OCI-LY7 (cell line): ENCODE results near the gene FAT4. TPM values are rescaled to one million over a fixed set of nuclear protein-coding genes. Genes with fewer than 3 reads are reported as not detected.

Source experiments
- BruUV-seq: library from RNA; stranded (reverse); fragments of 400-500 nt; replicated peaks from 2 replicates; lab custom pipeline; 2021; lab: Mats Ljungman, UMichigan
- CTCF ChIA-PET: fragments of 300-600 bp; sonication (Branson Sonifier 250); formaldehyde crosslinking; loops from one replicate; lab custom pipeline; 2022; ENCODE audit warnings: antibody characterized with exemption; ENCODE audit not compliant: unreplicated experiment; lab: Charles Lee
- POLR2A ChIA-PET: fragments of 300-600 bp; sonication (Branson Sonifier 250); formaldehyde crosslinking; loops from one replicate; lab custom pipeline; 2022; ENCODE audit warnings: antibody characterized with exemption; lab: Charles Lee
- DNase-seq: peaks from one replicate; pipeline ENCODE4 v3.0.0-alpha.2; 2015; ENCODE audit warnings: low spot score
- H2AFZ ChIP-seq: fragments of 200-600 bp; sonication (generic), shearing (Covaris generic); 2 replicates; pipeline ENCODE4 v1.6.1; 2014; ENCODE audit warnings: mild to moderate bottlenecking, antibody characterized with exemption, low read length, moderate library complexity
- H3K27ac ChIP-seq: fragments of 200-600 bp; sonication (generic); 2 replicates; pipeline ENCODE4 v1.5.1; 2014; ENCODE audit warnings: mixed run types, low read depth, mild to moderate bottlenecking, moderate library complexity, low read length, inconsistent platforms; ENCODE audit not compliant: poor library complexity, severe bottlenecking
- H3K36me3 ChIP-seq: fragments of 200-600 bp; sonication (generic); 2 replicates; pipeline ENCODE4 v1.6.1; 2014; ENCODE audit warnings: mild to moderate bottlenecking, antibody characterized with exemption, low read length, moderate library complexity, mixed read lengths; ENCODE audit not compliant: insufficient read depth
- H3K4me1 ChIP-seq: fragments of 200-600 bp; sonication (generic); 2 replicates; pipeline ENCODE4 v1.5.1; 2014; ENCODE audit warnings: mild to moderate bottlenecking, low read length; ENCODE audit not compliant: insufficient read depth, poor library complexity, severe bottlenecking
- H3K4me2 ChIP-seq: fragments of 200-600 bp; sonication (generic); 2 replicates; pipeline ENCODE4 v1.6.1; 2014; ENCODE audit warnings: mild to moderate bottlenecking, low read length
- H3K4me3 ChIP-seq: fragments of 200-600 bp; sonication (generic); 2 replicates; pipeline ENCODE4 v1.5.1; 2014; ENCODE audit warnings: mild to moderate bottlenecking, low read depth, low read length; ENCODE audit not compliant: poor library complexity, severe bottlenecking
- H3K79me2 ChIP-seq: fragments of 200-600 bp; sonication (generic); 2 replicates; pipeline ENCODE4 v1.6.1; 2016; ENCODE audit warnings: low read depth, mild to moderate bottlenecking, low read length, moderate library complexity, mixed read lengths; ENCODE audit not compliant: insufficient read depth
- H3K9me2 ChIP-seq: fragments of 200-600 bp; sonication (generic); 2 replicates; pipeline ENCODE4 v1.6.1; 2016; ENCODE audit warnings: mild to moderate bottlenecking, low read length, mixed read lengths; ENCODE audit not compliant: insufficient read depth
- H3K9me3 ChIP-seq: fragments of 200-600 bp; sonication (generic); 2 replicates; pipeline ENCODE4 v1.6.1; 2014; ENCODE audit warnings: mild to moderate bottlenecking, mixed run types, low read length, mixed read lengths
- H4K20me1 ChIP-seq: fragments of 200-600 bp; sonication (generic); 2 replicates; pipeline ENCODE4 v1.6.1; 2014; ENCODE audit warnings: mild to moderate bottlenecking, antibody characterized with exemption, low read length, moderate library complexity, mixed read lengths; ENCODE audit not compliant: insufficient read depth
- EZH2phosphoT487 ChIP-seq: fragments of 200-600 bp; sonication (generic); IDR thresholded peaks from 2 replicates; pipeline ENCODE4 v1.6.1; 2018; ENCODE audit warnings: low read depth, borderline replicate concordance, mild to moderate bottlenecking, mixed run types, antibody characterized with exemption, low read length, moderate library complexity, mixed read lengths
- intact Hi-C: fragments of 100-400 bp; cut with micrococcal nuclease; formaldehyde crosslinking; loops from one replicate; pipeline ENCODE4 v1.10.0; 2022; ENCODE audit not compliant: unreplicated experiment
- total RNA-seq, 2 experiments: library from RNA; depleted of rRNA in 1 of 2; stranded (reverse); fragments of >200 nt in 1 of 2; shearing (Covaris generic) in 1 of 2; gene quantifications; 2 replicates each; pipeline ENCODE4 v1.2.3, GENCODE V29; 2014 to 2022
- TF ChIP-seq, protein P1 (sequence below): fragments of 200-600 bp; sonication (generic); conservative IDR thresholded peaks from 2 replicates; pipeline ENCODE4 v1.5.1; 2014; ENCODE audit warnings: mild to moderate bottlenecking, antibody characterized with exemption, low read length, moderate library complexity, mixed read lengths

FAT4 gene
- total RNA-seq, 2 experiments from 2014 or later: not detected

DNA sequence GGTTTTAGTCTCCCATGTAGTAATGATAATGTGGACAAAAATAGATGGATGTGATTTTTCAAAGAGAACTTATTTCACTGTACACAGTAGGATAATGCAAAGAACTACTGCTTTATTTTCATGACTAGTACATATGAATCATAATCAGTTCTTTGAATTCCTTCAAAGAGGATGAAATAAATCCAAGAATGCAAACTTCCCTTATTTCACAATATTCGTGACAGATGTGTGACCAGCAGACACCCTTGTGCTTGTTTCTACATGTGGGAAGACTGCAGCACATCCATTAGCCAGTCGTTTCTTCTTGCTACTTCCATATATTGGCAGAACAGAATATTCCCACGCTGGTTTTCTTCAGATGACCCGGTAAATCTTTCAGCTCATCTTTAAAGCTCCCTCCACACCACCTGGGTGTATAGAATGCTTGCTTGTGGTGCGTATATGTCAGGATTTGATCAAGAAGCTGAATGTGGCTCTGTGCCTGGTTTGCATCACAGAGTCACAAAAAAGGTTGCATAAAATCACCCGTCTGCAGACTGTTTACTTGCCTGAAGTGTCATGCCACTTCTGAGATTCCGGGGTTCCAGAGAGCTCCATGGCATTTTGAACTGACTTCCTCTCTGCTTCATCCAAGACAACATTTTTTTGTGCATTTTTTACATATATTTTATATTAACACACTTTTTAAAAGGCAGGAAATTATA lies 47.7 kb upstream of the FAT4 start:
- intact Hi-C loops: no loop called here
- no peak overlapping the region for H3K4me2 ChIP-seq
- ChIA-PET CTCF (no interaction called here), POLR2A (interaction anchor here (0.6 kb wide), 1 partner anchor 1280 kb away, joined by 3 read pairs; no protein-coding TSS in a partner anchor)
- H3K27ac ChIP-seq: no peak overlapping the region
- H2AFZ ChIP-seq: no peak overlapping the region
- no peaks in the 10 kb centered on the region for H4K20me1 ChIP-seq
- no peak overlapping the region for H3K4me3 ChIP-seq
- H3K4me1 ChIP-seq: no peaks in the 10 kb centered on the region
- no peak for DNase-seq
- no peaks in the 10 kb centered on the region for H3K9me2 ChIP-seq
- H3K9me3 ChIP-seq: no peaks in the 10 kb centered on the region
- H3K36me3 ChIP-seq: no peaks in the 10 kb centered on the region
- no TSS peak for BruUV-seq
- TF ChIP-seq EZH2phosphoT487: no peak
- H3K79me2 ChIP-seq: no peaks in the 10 kb centered on the region

DNA sequence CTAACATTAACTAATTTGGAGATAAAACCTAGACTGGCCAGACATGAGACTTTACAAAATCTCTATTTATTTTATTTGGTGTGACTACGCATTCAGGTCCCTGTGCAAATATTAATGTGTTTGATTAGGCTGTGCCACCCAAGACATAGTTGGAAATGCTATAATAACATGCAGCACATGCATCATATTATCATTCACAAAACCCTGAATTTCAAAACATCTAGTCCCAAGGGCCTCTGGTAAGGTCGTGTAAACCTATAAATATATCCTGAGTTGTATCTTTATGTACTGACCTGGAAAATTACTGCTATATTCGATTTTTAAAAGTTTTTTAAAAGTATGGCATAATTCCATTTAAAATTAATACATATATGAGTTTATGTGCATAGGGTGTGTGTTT lies 47.1 kb upstream of the FAT4 start:
- H3K36me3 ChIP-seq: no peaks in the 10 kb centered on the region
- H2AFZ ChIP-seq: no peak overlapping the region
- H3K4me1 ChIP-seq: no peaks in the 10 kb centered on the region
- POLR2A ChIA-PET: interaction anchor here (0.6 kb wide), 1 partner anchor 1280 kb away, joined by 3 read pairs; no protein-coding TSS in a partner anchor
- no peak for DNase-seq
- TF ChIP-seq, protein P1, sequence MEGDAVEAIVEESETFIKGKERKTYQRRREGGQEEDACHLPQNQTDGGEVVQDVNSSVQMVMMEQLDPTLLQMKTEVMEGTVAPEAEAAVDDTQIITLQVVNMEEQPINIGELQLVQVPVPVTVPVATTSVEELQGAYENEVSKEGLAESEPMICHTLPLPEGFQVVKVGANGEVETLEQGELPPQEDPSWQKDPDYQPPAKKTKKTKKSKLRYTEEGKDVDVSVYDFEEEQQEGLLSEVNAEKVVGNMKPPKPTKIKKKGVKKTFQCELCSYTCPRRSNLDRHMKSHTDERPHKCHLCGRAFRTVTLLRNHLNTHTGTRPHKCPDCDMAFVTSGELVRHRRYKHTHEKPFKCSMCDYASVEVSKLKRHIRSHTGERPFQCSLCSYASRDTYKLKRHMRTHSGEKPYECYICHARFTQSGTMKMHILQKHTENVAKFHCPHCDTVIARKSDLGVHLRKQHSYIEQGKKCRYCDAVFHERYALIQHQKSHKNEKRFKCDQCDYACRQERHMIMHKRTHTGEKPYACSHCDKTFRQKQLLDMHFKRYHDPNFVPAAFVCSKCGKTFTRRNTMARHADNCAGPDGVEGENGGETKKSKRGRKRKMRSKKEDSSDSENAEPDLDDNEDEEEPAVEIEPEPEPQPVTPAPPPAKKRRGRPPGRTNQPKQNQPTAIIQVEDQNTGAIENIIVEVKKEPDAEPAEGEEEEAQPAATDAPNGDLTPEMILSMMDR: no peak
- TF ChIP-seq EZH2phosphoT487: no peak
- intact Hi-C loops: no loop called here
- no TSS peak for BruUV-seq
- H3K79me2 ChIP-seq: no peaks in the 10 kb centered on the region
- no peak overlapping the region for H3K4me3 ChIP-seq
- no peaks in the 10 kb centered on the region for H4K20me1 ChIP-seq
- H3K27ac ChIP-seq: no peak overlapping the region
- CTCF ChIA-PET: no interaction called here
- no peaks in the 10 kb centered on the region for H3K9me2 ChIP-seq
- H3K4me2 ChIP-seq: no peak overlapping the region
- H3K9me3 ChIP-seq: no peaks in the 10 kb centered on the region

DNA sequence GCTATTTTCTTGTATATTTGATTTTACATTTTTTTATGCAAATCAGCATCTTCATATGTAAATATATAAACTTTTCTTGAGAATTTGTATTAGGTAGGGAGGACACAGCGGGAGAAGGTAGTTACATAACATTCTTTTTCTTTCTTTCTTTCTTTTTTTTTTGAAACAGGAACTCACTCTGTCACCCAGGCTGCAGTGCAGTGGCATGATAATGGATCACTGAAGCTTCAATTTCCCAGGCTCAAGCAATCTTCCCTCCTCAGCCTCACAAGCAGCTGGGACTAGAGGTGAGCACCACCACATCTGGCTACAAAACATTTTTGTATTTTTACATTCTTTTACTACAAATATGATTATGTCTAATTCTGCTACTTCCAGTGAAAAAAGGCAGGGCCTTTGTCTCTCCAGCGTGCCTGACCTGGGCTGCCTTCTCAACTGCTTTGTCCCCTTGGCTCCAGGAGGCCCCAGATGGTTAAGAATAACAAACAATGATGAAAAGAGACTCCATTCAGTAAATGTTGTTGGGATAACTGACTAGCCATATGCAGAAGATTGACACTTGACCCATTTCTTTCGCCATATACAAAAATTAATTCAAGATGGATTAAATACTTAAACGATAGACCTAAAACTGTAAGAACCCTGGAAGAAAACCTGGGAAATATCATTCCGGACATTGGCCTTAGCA lies 46.5 kb upstream of the FAT4 start:
- no peaks in the 10 kb centered on the region for H3K36me3 ChIP-seq
- ChIA-PET POLR2A (no interaction called here), CTCF (no interaction called here)
- no peaks in the 10 kb centered on the region for H3K9me3 ChIP-seq
- no peaks in the 10 kb centered on the region for H3K9me2 ChIP-seq
- no peaks in the 10 kb centered on the region for H3K4me1 ChIP-seq
- H3K27ac ChIP-seq: no peak overlapping the region
- intact Hi-C loops: no loop called here
- no peak overlapping the region for H3K4me3 ChIP-seq
- H3K79me2 ChIP-seq: no peaks in the 10 kb centered on the region
- no peak for TF ChIP-seq EZH2phosphoT487
- TF ChIP-seq, protein P1: no peak
- H3K4me2 ChIP-seq: no peak overlapping the region
- DNase-seq: no peak
- no TSS peak for BruUV-seq
- no peaks in the 10 kb centered on the region for H4K20me1 ChIP-seq
- no peak overlapping the region for H2AFZ ChIP-seq
